HPDE6-E6E7 (cell line): ENCODE data around the gene SOWAHA.
"Not testable (repeated sequence)": the region's sequence is repeated elsewhere in the genome, so short reads cannot be mapped to it uniquely, and the experiment has no call there.

Source experiments
- DNase-seq: peaks from one replicate; pipeline ENCODE4 v3.0.0; 2011; ENCODE audit warnings: missing footprints; ENCODE audit errors: extremely low spot score

SOWAHA gene

GRCh38 chr5:132853323-132853722, 40.2 kb downstream of the SOWAHA start:
- DNase-seq, result no peak

GRCh38 chr5:132853790-132854189, 40.7 kb downstream of the SOWAHA start:
- DNase-seq, result no peak

- DNase-seq, result no peak
These were observed 41.2 kb downstream of the SOWAHA start for GRCh38 chr5:132854301-132854700.

GRCh38 chr5:132854992-132855391, 41.9 kb downstream of the SOWAHA start:
- not testable (repeated sequence) for DNase-seq

GRCh38 chr5:132856011-132856410, 42.9 kb downstream of the SOWAHA start:
- DNase-seq, result no peak

GRCh38 chr5:132859889-132860437, 46.9 kb downstream of the SOWAHA start:
- no peak for DNase-seq

GRCh38 chr5:132860742-132861141, 47.6 kb downstream of the SOWAHA start:
- no peak for DNase-seq

GRCh38 chr5:132865668-132866341, 52.7 kb downstream of the SOWAHA start:
- no peak for DNase-seq
